Measurements from ENCODE around the gene OR6C70. TPM values are rescaled to one million over a fixed set of nuclear protein-coding genes. Genes with fewer than 3 reads are reported as not detected.

Gene OR6C70
- polyA plus RNA-seq: not detected
- long read RNA-seq, donor 1: 0 reads
- long read RNA-seq, donor 2: 0 reads
- long read RNA-seq, donor 3: 0 reads
- long read RNA-seq, donor 4: 0 reads
- long read RNA-seq, donor 5: 0 reads
- long read RNA-seq, donor 6: 0 reads
- long read RNA-seq, donor 7: 0 reads
- long read RNA-seq, donor 8: 0 reads
- long read RNA-seq, donor 9: 0 reads
- long read RNA-seq, donor 10: 0 reads

DNA sequence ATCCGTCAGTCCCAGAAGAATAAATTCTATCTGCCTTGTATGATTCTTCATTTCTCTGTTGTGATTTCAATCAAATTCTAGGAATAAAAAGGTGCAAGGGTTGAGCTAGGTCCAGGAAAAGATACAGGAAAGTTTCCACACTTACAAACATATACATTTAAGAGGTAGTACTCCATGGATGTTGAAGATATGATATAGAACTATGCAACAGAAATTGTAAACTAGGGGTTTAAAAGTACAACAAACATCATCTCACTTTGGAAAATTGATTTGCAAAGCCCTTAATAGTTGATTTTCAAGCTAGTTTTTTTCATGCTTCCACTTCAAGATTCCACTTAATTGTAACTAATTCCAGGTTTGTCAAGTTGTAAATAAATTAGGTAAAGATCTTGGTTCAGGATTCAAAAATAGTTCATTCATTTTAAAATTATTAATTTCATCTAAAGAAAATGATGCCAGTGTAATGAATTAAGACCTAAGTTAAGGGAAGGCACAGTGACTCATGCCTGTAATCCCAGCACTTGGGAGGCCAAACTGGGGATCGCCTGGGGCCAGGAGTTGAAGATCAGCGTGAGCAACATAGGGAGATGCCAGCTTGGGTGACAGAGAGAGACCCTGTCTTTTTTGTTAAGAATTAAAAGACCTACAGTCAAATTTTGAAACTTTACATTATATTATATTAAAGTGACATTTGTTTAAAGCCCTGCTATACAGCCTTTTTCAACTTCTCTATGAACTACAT lies at the start of gene OR6C70:
TSS of gene OR6C70 (minus strand) at position 51 of the 742 bp plus-strand sequence. CDS start at position 51, 0 bp downstream.
- no peak for FAIRE-seq

GRCh38 chr12:55516391-55516790 lies 46.5 kb upstream of the OR6C70 start:
- H3K36me3 ChIP-seq (ENCODE audit: control insufficient read depth in 3 of 3, insufficient read depth in 2 of 3, low read depth in 1 of 3, low read length in 3 of 3): no peaks in the 10 kb centered on the region
- H3K9me3 ChIP-seq (ENCODE audit: control insufficient read depth in 2 of 2, insufficient read depth in 1 of 2, low read depth in 1 of 2, low read length in 1 of 2): peaks cover 0 to 2% of the 10 kb centered on the region in 2 donors
- H3K27ac ChIP-seq (ENCODE audit: low read depth in 1 of 3, low read length in 2 of 3): no peak overlapping the region
- no peaks in the 10 kb centered on the region for H3K27me3 ChIP-seq (ENCODE audit: control insufficient read depth in 3 of 3, insufficient read depth in 3 of 3, low read length in 3 of 3)
- DNase-seq: no peak
- H3K4me1 ChIP-seq (ENCODE audit: control insufficient read depth in 3 of 3, insufficient read depth in 2 of 3, low read depth in 1 of 3, low read length in 2 of 3): no peaks in the 10 kb centered on the region
- H3K4me3 ChIP-seq (ENCODE audit: low read depth in 1 of 3, low read length in 3 of 3): no peak overlapping the region
- no peak for FAIRE-seq

More for the DNA sequence above, at the start of gene OR6C70:
- H3K4me1 ChIP-seq (ENCODE audit: control insufficient read depth in 3 of 3, insufficient read depth in 2 of 3, low read depth in 1 of 3, low read length in 2 of 3): no peaks in the 10 kb centered on the region
- no peaks in the 10 kb centered on the region for H3K36me3 ChIP-seq (ENCODE audit: control insufficient read depth in 3 of 3, insufficient read depth in 2 of 3, low read depth in 1 of 3, low read length in 3 of 3)
- H3K27me3 ChIP-seq (ENCODE audit: control insufficient read depth in 3 of 3, insufficient read depth in 3 of 3, low read length in 3 of 3): no peaks in the 10 kb centered on the region
- no peaks in the 10 kb centered on the region for H3K9me3 ChIP-seq (ENCODE audit: control insufficient read depth in 2 of 2, insufficient read depth in 1 of 2, low read depth in 1 of 2, low read length in 1 of 2)
- H3K27ac ChIP-seq (ENCODE audit: low read depth in 1 of 3, low read length in 2 of 3): no peak within 1 kb of the TSS
- DNase-seq: no peak
- H3K4me3 ChIP-seq (ENCODE audit: low read depth in 1 of 3, low read length in 3 of 3): no peak within 1 kb of the TSS
- 82 to 90% (median 83%) methylated on average over 3 of the region's 3 CpGs for WGBS, 3 donors

DNA sequence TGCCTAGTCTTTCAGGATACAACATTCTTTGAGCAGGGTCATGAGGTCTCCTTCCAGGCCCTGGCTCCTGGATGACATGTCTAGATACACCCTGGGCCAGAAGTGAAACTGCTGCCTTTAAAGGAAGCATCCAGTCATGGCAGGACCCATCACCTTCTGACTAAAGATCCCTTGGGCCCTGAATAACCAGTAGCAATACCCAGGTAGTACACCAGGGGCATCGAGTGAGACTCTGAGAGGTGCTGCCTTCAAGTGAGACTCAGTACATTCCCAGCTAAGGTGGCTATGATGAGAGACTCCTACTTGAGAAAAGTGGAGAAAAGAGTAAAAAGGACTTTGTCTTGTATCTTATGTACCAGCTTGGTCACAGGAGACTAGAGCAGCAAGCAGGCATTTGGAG lies 45.8 kb upstream of the OR6C70 start:
- Histone ChIP-seq H3K4me1 (ENCODE audit: control insufficient read depth in 3 of 3, insufficient read depth in 2 of 3, low read depth in 1 of 3, low read length in 2 of 3) (no peaks in the 10 kb centered on the region), H3K27me3 (ENCODE audit: control insufficient read depth in 3 of 3, insufficient read depth in 3 of 3, low read length in 3 of 3) (no peaks in the 10 kb centered on the region), H3K4me3 (ENCODE audit: low read depth in 1 of 3, low read length in 3 of 3) (no peak overlapping the region), H3K9me3 (ENCODE audit: control insufficient read depth in 2 of 2, insufficient read depth in 1 of 2, low read depth in 1 of 2, low read length in 1 of 2) (peaks cover 0 to 2% of the 10 kb centered on the region in 2 donors), H3K27ac (ENCODE audit: low read depth in 1 of 3, low read length in 2 of 3) (no peak overlapping the region), H3K36me3 (ENCODE audit: control insufficient read depth in 3 of 3, insufficient read depth in 2 of 3, low read depth in 1 of 3, low read length in 3 of 3) (no peaks in the 10 kb centered on the region)
- DNase-seq (no peak), FAIRE-seq (no peak)
- WGBS, 3 donors: 71 to 75% (median 74%) methylated on average over 1 of the region's 1 CpG

- H3K36me3 ChIP-seq (ENCODE audit: control insufficient read depth in 3 of 3, insufficient read depth in 2 of 3, low read depth in 1 of 3, low read length in 3 of 3): no peaks in the 10 kb centered on the region
- 48 to 60% (median 54%) methylated on average over 2 of the region's 2 CpGs for WGBS, 3 donors
- no peak overlapping the region for H3K27ac ChIP-seq (ENCODE audit: low read depth in 1 of 3, low read length in 2 of 3)
- H3K4me3 ChIP-seq (ENCODE audit: low read depth in 1 of 3, low read length in 3 of 3): no peak overlapping the region
- no peak for FAIRE-seq
- no peaks in the 10 kb centered on the region for H3K27me3 ChIP-seq (ENCODE audit: control insufficient read depth in 3 of 3, insufficient read depth in 3 of 3, low read length in 3 of 3)
- H3K4me1 ChIP-seq (ENCODE audit: control insufficient read depth in 3 of 3, insufficient read depth in 2 of 3, low read depth in 1 of 3, low read length in 2 of 3): peaks cover 0 to 17% (median 0%) of the 10 kb centered on the region in 3 donors
- DNase-seq: no peak
- no peaks in the 10 kb centered on the region for H3K9me3 ChIP-seq (ENCODE audit: control insufficient read depth in 2 of 2, insufficient read depth in 1 of 2, low read depth in 1 of 2, low read length in 1 of 2)
These were observed 31.7 kb upstream of the OR6C70 start for GRCh38 chr12:55501601-55502000.

- H3K4me1 ChIP-seq (ENCODE audit: control insufficient read depth in 3 of 3, insufficient read depth in 2 of 3, low read depth in 1 of 3, low read length in 2 of 3): peaks cover 0 to 17% (median 0%) of the 10 kb centered on the region in 3 donors
- no peaks in the 10 kb centered on the region for H3K36me3 ChIP-seq (ENCODE audit: control insufficient read depth in 3 of 3, insufficient read depth in 2 of 3, low read depth in 1 of 3, low read length in 3 of 3)
- no peaks in the 10 kb centered on the region for H3K9me3 ChIP-seq (ENCODE audit: control insufficient read depth in 2 of 2, insufficient read depth in 1 of 2, low read depth in 1 of 2, low read length in 1 of 2)
- peak overlapping the region in 1 of 3 donors; percentile 65 for H3K27ac ChIP-seq (ENCODE audit: low read depth in 1 of 3, low read length in 2 of 3)
- 4 to 15% (median 7%) methylated on average over 2 of the region's 2 CpGs for WGBS, 3 donors
- DNase-seq: peak; percentile 45 to 78
- no peak for FAIRE-seq
- H3K27me3 ChIP-seq (ENCODE audit: control insufficient read depth in 3 of 3, insufficient read depth in 3 of 3, low read length in 3 of 3): no peaks in the 10 kb centered on the region
- H3K4me3 ChIP-seq (ENCODE audit: low read depth in 1 of 3, low read length in 3 of 3): no peak overlapping the region
These were observed 29.9 kb upstream of the OR6C70 start for GRCh38 chr12:55499810-55500252.

DNA sequence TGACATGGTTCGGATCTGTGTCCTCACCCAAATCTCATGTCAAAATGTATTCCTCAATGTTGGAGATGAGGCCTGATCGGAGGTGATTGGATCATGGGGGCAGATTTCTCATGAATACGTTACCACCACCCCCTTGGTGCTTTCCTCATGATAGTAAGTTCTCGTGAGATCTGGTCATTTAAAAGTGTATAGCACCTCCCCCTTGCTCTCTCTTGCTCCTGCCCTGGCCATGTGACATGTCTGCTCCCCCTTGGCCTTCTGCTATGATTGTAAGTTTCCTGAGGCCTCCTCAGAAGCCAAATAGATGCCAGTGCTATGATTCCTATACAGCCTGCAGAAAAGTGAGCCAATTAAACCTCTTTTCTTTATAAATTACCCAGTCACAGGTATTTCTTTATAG lies 29.3 kb upstream of the OR6C70 start:
- peaks cover 0 to 17% (median 0%) of the 10 kb centered on the region in 3 donors for H3K4me1 ChIP-seq (ENCODE audit: control insufficient read depth in 3 of 3, insufficient read depth in 2 of 3, low read depth in 1 of 3, low read length in 2 of 3)
- no peaks in the 10 kb centered on the region for H3K36me3 ChIP-seq (ENCODE audit: control insufficient read depth in 3 of 3, insufficient read depth in 2 of 3, low read depth in 1 of 3, low read length in 3 of 3)
- no peak for FAIRE-seq
- H3K9me3 ChIP-seq (ENCODE audit: control insufficient read depth in 2 of 2, insufficient read depth in 1 of 2, low read depth in 1 of 2, low read length in 1 of 2): no peaks in the 10 kb centered on the region
- peak in 1 of 2 donors; percentile 6 for DNase-seq
- H3K27ac ChIP-seq (ENCODE audit: low read depth in 1 of 3, low read length in 2 of 3): peak overlapping the region in 1 of 3 donors; percentile 65
- H3K27me3 ChIP-seq (ENCODE audit: control insufficient read depth in 3 of 3, insufficient read depth in 3 of 3, low read length in 3 of 3): no peaks in the 10 kb centered on the region
- WGBS, 3 donors: 73 to 81% (median 79%) methylated on average over 4 of the region's 4 CpGs
- no peak overlapping the region for H3K4me3 ChIP-seq (ENCODE audit: low read depth in 1 of 3, low read length in 3 of 3)

- FAIRE-seq: no peak
- no peak overlapping the region for H3K27ac ChIP-seq (ENCODE audit: low read depth in 1 of 3, low read length in 2 of 3)
- no peaks in the 10 kb centered on the region for H3K36me3 ChIP-seq (ENCODE audit: control insufficient read depth in 3 of 3, insufficient read depth in 2 of 3, low read depth in 1 of 3, low read length in 3 of 3)
- WGBS, 3 donors: 75 to 78% (median 78%) methylated on average over 5 of the region's 5 CpGs
- peaks cover 0 to 17% (median 0%) of the 10 kb centered on the region in 3 donors for H3K4me1 ChIP-seq (ENCODE audit: control insufficient read depth in 3 of 3, insufficient read depth in 2 of 3, low read depth in 1 of 3, low read length in 2 of 3)
- no peaks in the 10 kb centered on the region for H3K9me3 ChIP-seq (ENCODE audit: control insufficient read depth in 2 of 2, insufficient read depth in 1 of 2, low read depth in 1 of 2, low read length in 1 of 2)
- no peaks in the 10 kb centered on the region for H3K27me3 ChIP-seq (ENCODE audit: control insufficient read depth in 3 of 3, insufficient read depth in 3 of 3, low read length in 3 of 3)
- H3K4me3 ChIP-seq (ENCODE audit: low read depth in 1 of 3, low read length in 3 of 3): no peak overlapping the region
- peak in 1 of 2 donors; percentile 45 for DNase-seq
These were observed 25.6 kb upstream of the OR6C70 start for GRCh38 chr12:55495490-55495889.

DNA sequence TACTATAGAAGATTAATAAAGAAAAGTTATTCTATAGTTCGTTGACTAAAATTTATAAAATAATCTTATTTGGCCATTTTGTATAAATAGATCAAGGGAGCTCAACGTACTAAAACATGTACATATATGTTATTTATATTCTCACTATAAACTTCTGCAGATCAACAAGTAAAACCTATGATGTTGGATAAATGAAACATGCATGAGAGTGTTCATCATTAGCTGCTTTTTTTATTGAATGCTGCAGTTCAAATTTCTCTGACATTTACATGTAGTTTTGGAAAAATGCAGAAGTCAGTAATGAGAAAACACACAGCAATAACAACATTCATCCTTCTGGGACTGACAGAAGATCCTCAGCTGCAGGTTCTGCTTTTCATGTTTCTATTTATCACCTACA lies 22.1 kb upstream of the OR6C70 start, which contains the start of gene OR6C68:
TSS of gene OR6C68 (plus strand) at position 301 of the 400 bp plus-strand sequence. CDS start at position 301, 0 bp downstream.
- FAIRE-seq: no peak
- 72 to 79% (median 73%) methylated on average over 2 of the region's 2 CpGs for WGBS, 3 donors

More for the DNA sequence above, 22.1 kb upstream of the OR6C70 start, which contains the start of gene OR6C68:
- H3K4me3 ChIP-seq (ENCODE audit: low read depth in 1 of 3, low read length in 3 of 3): no peak within 1 kb of the TSS
- no peak for DNase-seq
- H3K27ac ChIP-seq (ENCODE audit: low read depth in 1 of 3, low read length in 2 of 3): no peak within 1 kb of the TSS
- H3K4me1 ChIP-seq (ENCODE audit: control insufficient read depth in 3 of 3, insufficient read depth in 2 of 3, low read depth in 1 of 3, low read length in 2 of 3): no peaks in the 10 kb centered on the region
- no peaks in the 10 kb centered on the region for H3K27me3 ChIP-seq (ENCODE audit: control insufficient read depth in 3 of 3, insufficient read depth in 3 of 3, low read length in 3 of 3)
- H3K9me3 ChIP-seq (ENCODE audit: control insufficient read depth in 2 of 2, insufficient read depth in 1 of 2, low read depth in 1 of 2, low read length in 1 of 2): no peaks in the 10 kb centered on the region
- no peaks in the 10 kb centered on the region for H3K36me3 ChIP-seq (ENCODE audit: control insufficient read depth in 3 of 3, insufficient read depth in 2 of 3, low read depth in 1 of 3, low read length in 3 of 3)

Data from small intestine (tissue), 16 donors.